ENCODE data around the gene KLK12. TPM values are rescaled to one million over a fixed set of nuclear protein-coding genes. Genes with fewer than 3 reads are reported as not detected.

Gene KLK12
- total and polyA plus RNA-seq, 9 of the 15 experiments (the other 6 are each of a cell fraction or from before 2014, with no cell fraction given), result not detected

DNA sequence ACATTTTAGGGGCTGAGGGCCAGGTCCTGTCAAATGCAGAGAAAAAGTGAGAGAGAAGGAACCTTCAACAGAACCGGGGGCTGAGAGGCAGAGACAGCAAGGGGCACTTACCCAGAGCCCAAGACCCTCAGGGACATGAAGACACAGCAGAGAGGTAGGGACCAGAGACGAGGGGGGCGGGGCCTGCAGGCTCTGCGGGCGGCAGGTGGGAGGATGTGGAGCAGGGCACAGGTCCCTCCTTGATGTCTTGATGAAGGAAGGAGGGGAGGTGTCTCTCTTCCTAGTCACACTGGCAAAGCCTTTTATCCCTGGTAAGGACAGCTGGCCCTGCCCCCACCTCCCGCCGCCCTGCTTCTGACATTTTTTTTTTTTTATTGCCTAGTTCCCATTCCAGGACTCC is 47.8 kb upstream of the KLK12 start, which contains the start of gene KLK14:
KLK14 (minus strand) TSS at position 277 of the 400 bp plus-strand sequence; CDS start at position 4, 273 bp downstream.
- Histone ChIP-seq H3K27me3 (ENCODE audit: control insufficient read depth in 2 of 2, insufficient read depth in 2 of 2, low read length in 2 of 2) (peaks cover 23 to 78% of the 10 kb centered on the region in 2 experiments; a peak in 4 of 5 replicates), H3K79me2 (ENCODE audit: control insufficient read depth, insufficient read depth, low read length) (no peaks in the 10 kb centered on the region), H3K9me3 (replicated peaks; ENCODE audit: control insufficient read depth, insufficient read depth, low read depth, low read length) (no peaks in the 10 kb centered on the region), H3K36me3 (ENCODE audit: control insufficient read depth, insufficient read depth, low read length) (no peaks in the 10 kb centered on the region), H3K9me1 (ENCODE audit: control insufficient read depth, insufficient read depth, low read length) (no peaks in the 10 kb centered on the region), H4K20me1 (replicated peaks; ENCODE audit: control insufficient read depth, insufficient read depth, low read length) (no peaks in the 10 kb centered on the region; the same call in 1 of the 2 replicates), H3K4me3 (no peak within 1 kb of the TSS), H3K4me1 (replicated peaks in 1 of 2; ENCODE audit: control insufficient read depth in 2 of 2, insufficient read depth in 2 of 2, low read length in 2 of 2) (peaks cover 0 to 10% of the 10 kb centered on the region in 2 experiments; a peak in 2 of 5 replicates), H3K4me2 (ENCODE audit: insufficient read depth, low read length) (no peak within 1 kb of the TSS), H2AFZ (ENCODE audit: low read depth, low read length) (no peak within 1 kb of the TSS), H3K27ac (ENCODE audit: extremely low read depth, low read depth, low read length) (no peak within 1 kb of the TSS), H3K9ac (ENCODE audit: insufficient read depth in 1 of 2, low read depth in 2 of 2, low read length in 2 of 2) (no peak within 1 kb of the TSS)
- FAIRE-seq (no peak), ATAC-seq (no peak), DNase-seq (ENCODE audit: extremely low read depth in 1 of 4, low spot score in 3 of 4) (no peak)
- TF ChIP-seq, protein P1, sequence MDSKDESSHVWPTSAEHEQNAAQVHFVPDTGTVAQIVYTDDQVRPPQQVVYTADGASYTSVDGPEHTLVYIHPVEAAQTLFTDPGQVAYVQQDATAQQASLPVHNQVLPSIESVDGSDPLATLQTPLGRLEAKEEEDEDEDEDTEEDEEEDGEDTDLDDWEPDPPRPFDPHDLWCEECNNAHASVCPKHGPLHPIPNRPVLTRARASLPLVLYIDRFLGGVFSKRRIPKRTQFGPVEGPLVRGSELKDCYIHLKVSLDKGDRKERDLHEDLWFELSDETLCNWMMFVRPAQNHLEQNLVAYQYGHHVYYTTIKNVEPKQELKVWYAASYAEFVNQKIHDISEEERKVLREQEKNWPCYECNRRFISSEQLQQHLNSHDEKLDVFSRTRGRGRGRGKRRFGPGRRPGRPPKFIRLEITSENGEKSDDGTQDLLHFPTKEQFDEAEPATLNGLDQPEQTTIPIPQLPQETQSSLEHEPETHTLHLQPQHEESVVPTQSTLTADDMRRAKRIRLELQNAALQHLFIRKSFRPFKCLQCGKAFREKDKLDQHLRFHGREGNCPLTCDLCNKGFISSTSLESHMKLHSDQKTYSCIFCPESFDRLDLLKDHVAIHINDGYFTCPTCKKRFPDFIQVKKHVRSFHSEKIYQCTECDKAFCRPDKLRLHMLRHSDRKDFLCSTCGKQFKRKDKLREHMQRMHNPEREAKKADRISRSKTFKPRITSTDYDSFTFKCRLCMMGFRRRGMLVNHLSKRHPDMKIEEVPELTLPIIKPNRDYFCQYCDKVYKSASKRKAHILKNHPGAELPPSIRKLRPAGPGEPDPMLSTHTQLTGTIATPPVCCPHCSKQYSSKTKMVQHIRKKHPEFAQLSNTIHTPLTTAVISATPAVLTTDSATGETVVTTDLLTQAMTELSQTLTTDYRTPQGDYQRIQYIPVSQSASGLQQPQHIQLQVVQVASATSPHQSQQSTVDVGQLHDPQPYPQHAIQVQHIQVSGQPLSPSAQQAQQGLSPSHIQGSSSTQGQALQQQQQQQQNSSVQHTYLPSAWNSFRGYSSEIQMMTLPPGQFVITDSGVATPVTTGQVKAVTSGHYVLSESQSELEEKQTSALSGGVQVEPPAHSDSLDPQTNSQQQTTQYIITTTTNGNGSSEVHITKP (IDR thresholded peaks at IDR 0.05; ENCODE audit: partially characterized antibody), result no peak
- TF ChIP-seq PML (IDR thresholded peaks at IDR 0.05; ENCODE audit: low read length) (no peak), E2F3 (CRISPR knock-in tag; IDR thresholded peaks at IDR 0.05) (no peak), PCBP1 (IDR thresholded peaks at IDR 0.05; ENCODE audit: low read depth, low read length, poor library complexity, severe bottlenecking) (no peak), HOXB6 (CRISPR knock-in tag; IDR thresholded peaks at IDR 0.05; ENCODE audit: borderline replicate concordance) (no peak), MCM5 (IDR thresholded peaks at IDR 0.05; ENCODE audit: low read depth) (no peak), CAMTA2 (CRISPR knock-in tag; conservative IDR thresholded peaks at IDR 0.05) (no peak)
- TF ChIP-seq, protein P2, sequence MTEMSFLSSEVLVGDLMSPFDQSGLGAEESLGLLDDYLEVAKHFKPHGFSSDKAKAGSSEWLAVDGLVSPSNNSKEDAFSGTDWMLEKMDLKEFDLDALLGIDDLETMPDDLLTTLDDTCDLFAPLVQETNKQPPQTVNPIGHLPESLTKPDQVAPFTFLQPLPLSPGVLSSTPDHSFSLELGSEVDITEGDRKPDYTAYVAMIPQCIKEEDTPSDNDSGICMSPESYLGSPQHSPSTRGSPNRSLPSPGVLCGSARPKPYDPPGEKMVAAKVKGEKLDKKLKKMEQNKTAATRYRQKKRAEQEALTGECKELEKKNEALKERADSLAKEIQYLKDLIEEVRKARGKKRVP (CRISPR knock-in tag; IDR thresholded peaks at IDR 0.05), result no peak
- no TSS peak for BruUV-seq (replicated peaks)
- CTCF ChIA-PET (ENCODE audit: low intra/inter-chr PET ratio), result no interaction called here
- POLR2A ChIA-PET, result no interaction called here
- in situ Hi-C loops (cut with MboI) (no loop called here), intact Hi-C loops (cut with micrococcal nuclease) (no loop called here)
- 2% methylated on average over 4 of the region's 7 CpGs for WGBS (ENCODE audit: insufficient coverage, low coverage, missing lambda C conversion rate)

All from K562 (cell line).